Pancreas (tissue), 10 donors: ENCODE results near the gene PDE4B. TPM values are rescaled to one million over a fixed set of nuclear protein-coding genes. Genes with fewer than 3 reads are reported as not detected.

Experiments used
- ATAC-seq, 4 donors: fragments of 200-7000 bp; cut with Tn5 transposase; one replicate each; pipeline versions ENCODE4 v1.8.0 to v1.9.1; 2020; ENCODE audit warnings: mild to moderate bottlenecking in 4 of 4, moderate library complexity in 4 of 4
- DNase-seq, 6 donors: peaks; one replicate each; pipeline ENCODE4 v3.0.0-alpha.2; 2020
- FAIRE-seq: peaks from 2 replicates; lab custom pipeline; 2012; peaks lifted over from hg19 to GRCh38; lab: Jason Lieb, UNC
- H3K27ac ChIP-seq, 4 donors: fragments of 200-600 bp; sonication (generic); 1 replicate in 3 of 4; 2 replicates in 1 of 4; pipeline versions ENCODE4 v1.5.0 to v1.8.0; 2020
- H3K27me3 ChIP-seq, 4 donors: fragments of 200-600 bp; one replicate each; pipeline ENCODE4 v1.8.0; 2021
- H3K36me3 ChIP-seq, 3 donors: fragments of 200-600 bp; sonication (generic) in 1 of 3; one replicate each; pipeline versions ENCODE4 v1.5.0 to v1.8.0; 2020 to 2021
- H3K4me1 ChIP-seq, 3 donors: fragments of 200-600 bp; one replicate each; pipeline ENCODE4 v1.8.0; 2021
- H3K4me3 ChIP-seq, 4 donors: fragments of 200-600 bp; sonication (generic) in 2 of 4; one replicate each; pipeline versions ENCODE4 v1.5.0 to v1.8.0; 2020 to 2021
- H3K9me3 ChIP-seq, 4 donors: fragments of 200-600 bp; one replicate each; pipeline ENCODE4 v1.8.0; 2021
- CTCF ChIP-seq, 4 donors: fragments of 200-600 bp; sonication (generic) in 3 of 4; IDR thresholded peaks; one replicate each; pipeline versions ENCODE4 v1.5.0 to v1.8.0; 2021; ENCODE audit warnings: antibody characterized with exemption in 4 of 4
- WGBS, 2 donors: extraction: QIAGEN DNeasy Blood & Tissue Kit; methylation state at CpG; one replicate each; pipeline ENCODE4 v1.1.7; 2013; 5-methylcytosine and 5-hydroxymethylcytosine counted together
- intact Hi-C, 3 donors: fragments of 100-400 bp; cut with DNase I; formaldehyde crosslinking; loops; one replicate each; pipeline versions ENCODE4 v1.11.1 to v1.14.2; 2022
- polyA plus RNA-seq, 2 donors: library from polyadenylated mRNA; stranded (reverse); fragments of 200-250 nt; gene quantifications; one replicate each; pipeline ENCODE4 v1.2.3, GENCODE V29; 2013
- total RNA-seq, 6 donors: library from RNA; stranded (reverse); fragmentation: NEBNext Ultra II Directional in 4 of 6; extraction: Animal tissue kit (Norgen Biotek cat#: 25700) in 4 of 6; gene quantifications; one replicate each; pipeline versions ENCODE4 v1.2.1 to v1.2.4, GENCODE V29; 2021 to 2023
- donor health status: healthy with polysubstance abuse.
- donor health status: DM: no; HTN: no; CAD: no; lungs with moderate emphysema.
- donor health status: DM: no; HTN: no; CAD: no.
- donor health status: control.
- donor health status: control.
- donor health status: Bipolar disorder and iron deficiency.
- donor health status: DM: yes; HTN: yes; CAD: no.
- donor health status: DM: no; HTN: no; CAD: no.
- donor health status: DM: no; HTN: no; CAD: no.
- donor health status: DM: yes; HTN: yes; CAD: no.

Gene PDE4B
- total and polyA plus RNA-seq, 8 donors, result 0.23 to 3.7 (median 0.92) TPM

DNA sequence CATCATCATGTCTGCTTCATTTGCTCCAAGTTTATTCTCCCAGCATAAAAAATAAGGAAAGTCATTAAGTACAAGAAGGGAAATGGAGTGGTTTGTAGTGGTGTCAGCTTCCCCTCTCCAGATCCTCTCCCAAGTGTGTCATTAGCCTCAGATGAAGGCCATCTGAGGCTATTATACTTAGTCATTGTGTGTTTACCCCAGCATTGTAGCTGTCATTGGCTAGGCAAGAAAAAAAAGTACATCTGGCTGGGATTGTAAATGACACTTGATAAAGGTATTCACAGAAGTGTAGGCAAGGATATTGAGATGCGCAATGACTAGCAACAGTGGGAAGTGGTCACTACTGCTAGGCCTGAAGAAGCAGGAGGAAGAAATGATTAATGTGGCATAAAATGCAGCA lies 424.3 kb downstream of the PDE4B start:
- ATAC-seq, result no peak

DNA sequence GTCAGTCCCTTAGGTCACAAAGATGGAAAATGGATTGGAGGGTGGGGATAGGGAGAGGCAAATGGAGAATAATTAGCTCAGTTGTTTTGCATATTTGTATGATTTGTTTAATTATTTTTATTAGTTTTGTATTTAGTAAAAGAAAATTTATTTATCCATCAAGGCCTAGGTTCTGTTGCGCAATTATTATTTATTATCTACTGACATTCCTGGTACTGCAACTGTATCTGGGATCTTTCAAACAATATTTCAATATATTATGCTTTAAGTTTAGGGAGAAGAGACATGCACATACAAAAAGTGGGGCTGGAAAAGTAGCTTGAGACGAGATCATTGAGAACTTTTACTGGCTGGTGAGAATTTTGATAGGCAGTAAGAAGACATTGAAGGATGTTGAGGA lies 424.9 kb downstream of the PDE4B start:
- ATAC-seq, result no peak
- H3K36me3 ChIP-seq, result no peaks in the 10 kb centered on the region
- H3K27ac ChIP-seq, result no peak overlapping the region
- 89 to 91% methylated on average over 2 of the region's 2 CpGs for WGBS, 2 donors
- no peaks in the 10 kb centered on the region for H3K9me3 ChIP-seq
- H3K4me1 ChIP-seq, result no peaks in the 10 kb centered on the region
- FAIRE-seq, result no peak
- no peak for TF ChIP-seq CTCF (IDR thresholded peaks at IDR 0.05)
- intact Hi-C loops, result no loop called here
- H3K4me3 ChIP-seq, result no peak overlapping the region
- H3K27me3 ChIP-seq, result no peaks in the 10 kb centered on the region
- DNase-seq, result no peak

More for the DNA sequence above, 424.3 kb downstream of the PDE4B start:
- Histone ChIP-seq H3K36me3 (no peaks in the 10 kb centered on the region), H3K27me3 (no peaks in the 10 kb centered on the region), H3K4me1 (no peaks in the 10 kb centered on the region), H3K4me3 (no peak overlapping the region), H3K9me3 (no peaks in the 10 kb centered on the region), H3K27ac (no peak overlapping the region)
- TF ChIP-seq CTCF (IDR thresholded peaks at IDR 0.05), result no peak
- no peak for DNase-seq
- intact Hi-C loops, result no loop called here
- FAIRE-seq, result no peak
- 83 to 97% methylated on average over 1 of the region's 1 CpG for WGBS, 2 donors

DNA sequence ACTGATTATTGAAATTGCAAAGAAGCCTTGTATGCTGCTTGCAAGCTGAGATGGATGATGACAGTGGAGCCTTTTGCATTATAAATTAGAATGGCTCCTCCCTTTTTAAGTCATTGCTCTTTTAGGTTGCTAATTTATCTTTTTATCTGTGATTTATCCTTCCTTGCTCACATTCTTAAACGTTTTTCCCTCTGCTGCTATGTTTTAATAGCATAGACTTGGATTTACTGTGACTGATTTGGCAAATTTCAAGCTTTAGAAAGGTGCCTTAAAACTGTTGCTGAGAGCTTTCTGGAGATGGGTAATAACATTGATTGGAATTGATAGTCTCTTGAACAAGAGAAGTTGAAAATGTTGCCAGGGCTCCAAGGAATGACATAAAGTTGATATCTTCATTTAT lies 427.8 kb downstream of the PDE4B start:
- Histone ChIP-seq H3K27ac (no peak overlapping the region), H3K36me3 (no peaks in the 10 kb centered on the region), H3K9me3 (no peaks in the 10 kb centered on the region), H3K27me3 (no peaks in the 10 kb centered on the region), H3K4me1 (no peaks in the 10 kb centered on the region), H3K4me3 (no peak overlapping the region)
- 6 to 9% methylated on average over 1 of the region's 1 CpG for WGBS, 2 donors
- no peak for TF ChIP-seq CTCF (IDR thresholded peaks at IDR 0.05)
- FAIRE-seq, result no peak
- DNase-seq, result no peak
- intact Hi-C loops, result no loop called here
- no peak for ATAC-seq

DNA sequence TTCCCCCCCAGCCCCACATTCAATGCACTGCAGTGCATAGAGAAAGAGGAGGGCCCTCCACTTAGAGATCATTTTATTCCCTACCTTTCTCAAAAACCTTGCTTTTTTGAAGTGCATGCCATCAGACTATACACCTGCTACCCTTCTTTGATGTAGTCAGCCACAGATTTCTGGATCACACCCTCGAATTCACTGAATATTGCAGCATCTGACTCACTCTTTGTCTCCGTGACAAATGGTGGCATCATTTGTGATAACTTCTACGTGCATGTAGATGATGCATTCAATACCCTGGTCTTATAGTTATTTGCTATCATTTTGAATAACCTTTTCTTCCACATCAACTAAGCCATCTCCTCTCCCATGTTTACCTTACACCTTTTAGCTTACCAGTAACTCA lies 431.0 kb downstream of the PDE4B start:
- intact Hi-C loops, result no loop called here
- no peaks in the 10 kb centered on the region for H3K27me3 ChIP-seq
- H3K4me3 ChIP-seq, result no peak overlapping the region
- WGBS, 2 donors, result 57 to 70% methylated on average over 3 of the region's 3 CpGs
- no peak for TF ChIP-seq CTCF (IDR thresholded peaks at IDR 0.05)
- H3K36me3 ChIP-seq, result no peaks in the 10 kb centered on the region
- ATAC-seq, result no peak
- no peaks in the 10 kb centered on the region for H3K9me3 ChIP-seq
- H3K27ac ChIP-seq, result no peak overlapping the region
- no peaks in the 10 kb centered on the region for H3K4me1 ChIP-seq
- DNase-seq, result no peak
- no peak for FAIRE-seq

DNA sequence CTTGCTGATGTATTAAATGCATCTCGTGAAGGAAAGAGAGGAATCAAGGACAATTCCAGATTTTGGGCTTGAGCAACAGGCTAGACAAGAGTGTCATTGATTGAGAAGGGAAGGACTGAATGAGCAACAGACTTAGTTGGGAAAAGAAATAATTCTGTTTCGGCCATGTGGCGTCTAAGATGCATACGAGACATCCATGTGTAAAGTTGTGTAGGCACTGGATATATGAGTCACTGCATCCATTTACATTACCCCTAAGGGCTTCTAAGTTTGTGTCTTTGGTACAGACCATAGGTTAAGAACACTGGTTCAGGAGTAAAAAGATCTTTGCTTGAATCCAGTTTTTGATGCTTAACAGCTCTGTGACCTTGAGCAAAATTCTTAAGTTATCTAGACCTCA lies 434.3 kb downstream of the PDE4B start:
- no peak for TF ChIP-seq CTCF (IDR thresholded peaks at IDR 0.05)
- FAIRE-seq (no peak), DNase-seq (no peak), ATAC-seq (no peak)
- Histone ChIP-seq H3K4me3 (no peak overlapping the region), H3K4me1 (no peaks in the 10 kb centered on the region), H3K27me3 (no peaks in the 10 kb centered on the region), H3K36me3 (no peaks in the 10 kb centered on the region), H3K9me3 (no peaks in the 10 kb centered on the region), H3K27ac (no peak overlapping the region)
- intact Hi-C loops, result no loop called here
- WGBS, 2 donors, result 73 to 86% methylated on average over 4 of the region's 4 CpGs
